Right lobe of liver (tissue), 6 donors: ENCODE measurements around the gene MBP. TPM values are rescaled to one million over a fixed set of nuclear protein-coding genes. Genes with fewer than 3 reads are reported as not detected.

ENCODE experiments used
- ATAC-seq, 4 donors: fragments of 200-7000 bp; cut with Tn5 transposase; one replicate each; pipeline ENCODE4 v1.9.1; 2020; ENCODE audit warnings: mild to moderate bottlenecking in 4 of 4, moderate library complexity in 4 of 4
- DNase-seq, 3 donors: peaks; one replicate each; pipeline ENCODE4 v3.0.0-alpha.2; 2020
- H3K27ac ChIP-seq, 3 donors: fragments of 200-600 bp; one replicate each; pipeline ENCODE4 v1.8.0; 2022
- H3K27me3 ChIP-seq, 2 donors: fragments of 200-600 bp; one replicate each; pipeline ENCODE4 v1.8.0; 2022
- H3K36me3 ChIP-seq, 4 donors: fragments of 200-600 bp; sonication (generic) in 1 of 4; one replicate each; pipeline versions ENCODE4 v1.5.1 to v1.8.0; 2017 to 2022; ENCODE audit warnings: control low read depth in 1 of 4
- H3K4me1 ChIP-seq, 4 donors: fragments of 200-600 bp; sonication (generic) in 1 of 4; one replicate each; pipeline versions ENCODE4 v1.5.1 to v1.8.0; 2017 to 2022; ENCODE audit warnings: control low read depth in 1 of 4
- H3K4me3 ChIP-seq, 3 donors: fragments of 200-600 bp; one replicate each; pipeline ENCODE4 v1.8.0; 2022
- H3K9me3 ChIP-seq, 4 donors: fragments of 200-600 bp; sonication (generic) in 1 of 4; one replicate each; pipeline versions ENCODE4 v1.5.1 to v1.8.0; 2017 to 2022; ENCODE audit warnings: control low read depth in 1 of 4
- CTCF ChIP-seq, 4 donors: fragments of 200-600 bp in 3 of 4; fragments of 450-650 bp in 1 of 4; IDR thresholded peaks; one replicate each; pipeline versions ENCODE4 v1.5.1 to v1.8.0; 2016 to 2022; ENCODE audit warnings: antibody characterized with exemption in 4 of 4, mild to moderate bottlenecking in 2 of 4
- POLR2A ChIP-seq: fragments of 450-650 bp; IDR thresholded peaks from one replicate; pipeline ENCODE4 v1.6.1; 2017; ENCODE audit warnings: antibody characterized with exemption, mild to moderate bottlenecking
- WGBS: methylation state at CpG from one replicate; pipeline ENCODE4 v1.1.6; 2018; ENCODE audit warnings: low coverage, low lambda C conversion rate; ENCODE audit not compliant: insufficient coverage; ENCODE audit errors: missing lambda C conversion rate; 5-methylcytosine and 5-hydroxymethylcytosine counted together
- intact Hi-C, 2 donors: fragments of 100-400 bp; cut with DNase I; formaldehyde crosslinking; loops; one replicate each; pipeline versions ENCODE4 v1.11.2 to v1.14.1; 2022
- total RNA-seq, 6 experiments: library from RNA; depleted of rRNA in 2 of 6; stranded (reverse); fragments of >200 nt in 2 of 6; fragmentation: NEBNext Ultra II Directional in 3 of 6; extraction: Animal tissue kit (Norgen Biotek cat#: 25700) in 3 of 6; gene quantifications; one replicate each; pipeline versions ENCODE4 v1.1.0 to v1.2.4, GENCODE V29; 2016 to 2023
- donor health status: DM: no; HTN: yes; CAD: no.
- donor health status: DM: no; HTN: no; CAD: no.
- donor health status: DM: no; HTN: no; CAD: no.
- donor health status: DM: no; HTN: yes; CAD: no.
- donor health status: DM: no; HTN: yes; CAD: no.

Gene MBP
- total RNA-seq, 6 experiments from 2014 or later = 24.0 to 40.8 (median 27.6) TPM

DNA sequence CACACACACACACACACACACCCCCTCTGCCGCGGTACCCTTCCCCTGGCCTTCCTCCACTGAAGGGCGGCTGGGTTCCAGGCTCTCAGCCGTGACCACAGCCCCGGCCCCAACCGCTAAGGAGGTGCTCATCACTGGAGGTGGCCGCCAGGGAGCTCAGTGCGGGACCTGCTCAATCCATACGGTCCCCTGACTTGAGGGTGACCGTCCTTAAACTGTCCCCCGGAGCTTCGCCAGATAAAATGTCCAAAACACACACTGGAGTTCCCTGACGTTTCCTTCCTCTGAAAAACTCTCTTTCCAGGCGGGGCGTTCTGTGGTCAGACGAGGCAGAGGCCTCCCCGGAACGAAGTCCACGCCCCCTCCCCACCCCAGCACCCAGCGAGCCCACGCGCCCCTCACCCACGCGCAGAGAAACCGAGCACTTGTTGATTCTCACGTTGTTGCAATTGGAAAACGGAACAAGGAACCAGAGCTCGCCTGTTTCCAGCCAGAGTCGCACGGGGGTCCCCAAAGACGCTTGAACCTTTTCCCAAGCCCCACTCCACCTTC lies 1.4 kb downstream of the MBP start:
- Histone ChIP-seq H3K9me3 (no peaks in the 10 kb centered on the region), H3K4me1 (peaks cover 0 to 37% (median 5%) of the 10 kb centered on the region in 4 donors), H3K36me3 (no peaks in the 10 kb centered on the region), H3K27me3 (no peaks in the 10 kb centered on the region), H3K27ac (peak overlapping the region; percentile 97 to 99 (median 98)), H3K4me3 (peak overlapping the region; percentile 79 to 96 (median 92))
- DNase-seq = peak in 2 of 3 donors; percentile 60 to 70
- peak; percentile 3 to 16 (median 8) for ATAC-seq
- WGBS = 2% methylated on average over 14 of the region's 31 CpGs
- TF ChIP-seq CTCF (IDR thresholded peaks at IDR 0.05) (no peak), POLR2A (no peak)
- intact Hi-C loops = loop anchor here in 1 of 2 donors (10.0 kb wide), 1 partner anchor 76 kb away; no protein-coding TSS in a partner anchor

DNA sequence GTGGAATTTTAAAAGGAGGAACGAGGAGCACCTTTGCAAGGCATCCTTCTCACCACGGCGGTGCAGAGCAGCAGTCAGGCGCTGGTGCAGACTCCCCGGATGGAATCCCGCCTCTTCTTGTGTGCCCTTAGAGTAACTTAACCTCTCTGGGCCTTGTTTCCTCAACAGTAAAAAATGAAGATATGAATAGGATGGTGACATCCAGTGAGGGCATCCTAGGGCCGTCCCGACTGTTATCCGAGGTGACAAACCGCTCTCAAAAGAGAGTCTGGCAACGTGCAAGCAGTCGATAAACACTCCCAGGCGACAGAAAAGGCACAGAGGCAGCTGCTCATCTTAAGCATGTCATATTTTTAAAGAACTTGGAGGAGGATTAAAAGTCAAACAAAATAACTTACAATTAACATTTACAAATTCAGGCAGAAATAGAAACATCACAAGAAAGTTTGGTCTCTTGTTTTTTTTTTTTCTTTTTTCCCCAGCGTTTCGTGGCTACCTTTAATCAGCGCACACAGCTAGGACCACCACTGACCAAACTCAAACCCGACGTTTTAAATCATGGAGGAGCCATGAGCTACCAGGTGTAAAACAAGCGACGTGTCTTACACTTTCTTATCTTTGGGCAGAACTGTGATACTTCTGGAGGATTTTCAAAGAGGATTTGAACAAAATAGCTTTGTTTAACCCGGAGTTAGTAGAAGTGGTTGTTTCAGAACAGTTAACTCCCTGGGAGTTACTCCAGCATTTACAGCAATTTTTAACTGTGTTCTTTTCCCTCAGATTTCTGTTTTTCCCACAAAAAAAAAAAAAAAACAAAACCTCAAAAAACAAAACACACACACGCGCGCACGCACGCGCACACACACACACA lies 2.1 kb downstream of the MBP start:
- peaks cover 0 to 41% (median 5%) of the 10 kb centered on the region in 4 donors for H3K4me1 ChIP-seq
- peak overlapping the region; percentile 97 to 99 (median 98) for H3K27ac ChIP-seq
- DNase-seq (peak in 1 of 3 donors; percentile 42), ATAC-seq (no peak)
- no peaks in the 10 kb centered on the region for H3K36me3 ChIP-seq
- TF ChIP-seq CTCF (IDR thresholded peaks at IDR 0.05) (no peak), POLR2A (no peak)
- peak overlapping the region; percentile 79 to 96 (median 92) for H3K4me3 ChIP-seq
- 31% methylated on average over 21 of the region's 27 CpGs for WGBS
- intact Hi-C loops = loop anchor here in 1 of 2 donors (10.0 kb wide), 1 partner anchor 76 kb away; no protein-coding TSS in a partner anchor
- no peaks in the 10 kb centered on the region for H3K27me3 ChIP-seq
- no peaks in the 10 kb centered on the region for H3K9me3 ChIP-seq

DNA sequence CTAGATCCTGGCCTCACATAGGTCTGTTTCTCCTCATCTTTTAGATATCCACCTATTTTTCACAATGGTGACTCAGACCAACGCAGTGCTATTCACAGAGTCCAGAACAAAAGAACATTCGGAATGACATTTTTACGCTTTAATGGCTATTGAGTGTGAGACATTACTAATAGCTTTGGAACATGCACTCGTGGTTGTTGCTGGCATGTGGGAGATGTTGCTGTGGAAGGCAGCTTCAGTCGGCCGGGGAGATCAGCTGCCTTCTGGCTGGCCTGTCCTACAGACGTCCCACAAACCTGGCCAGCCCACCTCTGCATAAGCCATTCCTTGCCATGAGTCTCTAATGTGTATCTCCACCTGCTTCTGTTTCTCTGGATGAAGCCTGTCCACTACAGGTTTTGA lies 3.4 kb downstream of the MBP start:
- intact Hi-C loops = no loop called here
- Histone ChIP-seq H3K27me3 (no peaks in the 10 kb centered on the region), H3K9me3 (no peaks in the 10 kb centered on the region), H3K4me1 (peaks cover 0 to 41% (median 5%) of the 10 kb centered on the region in 4 donors), H3K27ac (peak overlapping the region; percentile 73 to 99 (median 78)), H3K4me3 (no peak overlapping the region), H3K36me3 (no peaks in the 10 kb centered on the region)
- DNase-seq = no peak
- no peak for ATAC-seq
- no peak for TF ChIP-seq POLR2A
- no peak for TF ChIP-seq CTCF (IDR thresholded peaks at IDR 0.05)
- 67% methylated on average over 7 of the region's 7 CpGs for WGBS

DNA sequence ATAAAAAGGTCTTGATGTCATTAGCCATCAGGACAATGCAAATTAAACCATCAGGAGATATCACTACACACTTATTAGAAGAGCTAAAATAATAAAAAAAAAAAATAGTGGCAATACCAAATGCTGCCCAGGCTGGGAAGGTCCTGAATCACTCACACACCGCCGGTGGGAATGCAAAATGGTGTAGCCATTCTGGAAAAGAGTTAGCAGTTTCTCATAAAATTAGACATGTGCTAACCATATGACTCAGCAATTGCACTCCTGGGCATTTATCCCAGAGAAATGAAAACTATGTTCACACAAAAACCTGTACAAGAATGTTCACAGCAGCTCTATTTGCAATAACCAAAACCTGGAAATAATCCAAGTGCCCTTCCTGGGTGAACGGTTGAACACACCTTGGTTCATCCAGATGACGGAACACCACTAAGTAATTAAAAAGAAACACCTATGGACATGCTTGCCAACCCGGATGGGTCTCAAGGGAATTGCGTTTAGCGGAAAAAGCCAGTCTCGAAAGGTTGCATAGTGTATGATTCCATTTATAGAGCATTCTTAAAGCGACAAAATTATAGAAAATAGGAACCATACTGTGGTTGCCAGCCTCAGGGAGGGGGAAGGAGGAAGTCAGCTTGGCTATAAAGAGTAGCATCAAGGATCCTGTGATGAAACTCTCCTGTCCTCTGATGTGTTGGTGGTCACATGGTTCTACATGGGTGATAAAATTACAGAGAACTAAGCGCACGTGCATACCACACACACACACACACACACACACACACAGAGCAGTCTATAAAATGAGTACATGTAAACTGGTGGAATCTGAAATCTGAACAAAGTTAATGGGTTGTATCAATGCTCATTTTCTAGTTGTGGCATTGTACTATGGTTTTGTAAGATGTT lies 4.6 kb downstream of the MBP start:
- intact Hi-C loops = no loop called here
- H3K9me3 ChIP-seq = no peaks in the 10 kb centered on the region
- WGBS = 10% methylated on average over 10 of the region's 11 CpGs
- H3K27me3 ChIP-seq = no peaks in the 10 kb centered on the region
- ATAC-seq = peak; percentile 9 to 63 (median 28)
- H3K27ac ChIP-seq = peak overlapping the region; percentile 73 to 99 (median 78)
- H3K36me3 ChIP-seq = no peaks in the 10 kb centered on the region
- peaks cover 0 to 52% (median 5%) of the 10 kb centered on the region in 4 donors for H3K4me1 ChIP-seq
- peak in 1 of 3 donors; percentile 68 for DNase-seq
- H3K4me3 ChIP-seq = peak overlapping the region in 1 of 3 donors; percentile 0
- TF ChIP-seq POLR2A = peak; percentile 22
- no peak for TF ChIP-seq CTCF (IDR thresholded peaks at IDR 0.05)
